Measurements from ENCODE around the gene UBL4A.

DNA sequence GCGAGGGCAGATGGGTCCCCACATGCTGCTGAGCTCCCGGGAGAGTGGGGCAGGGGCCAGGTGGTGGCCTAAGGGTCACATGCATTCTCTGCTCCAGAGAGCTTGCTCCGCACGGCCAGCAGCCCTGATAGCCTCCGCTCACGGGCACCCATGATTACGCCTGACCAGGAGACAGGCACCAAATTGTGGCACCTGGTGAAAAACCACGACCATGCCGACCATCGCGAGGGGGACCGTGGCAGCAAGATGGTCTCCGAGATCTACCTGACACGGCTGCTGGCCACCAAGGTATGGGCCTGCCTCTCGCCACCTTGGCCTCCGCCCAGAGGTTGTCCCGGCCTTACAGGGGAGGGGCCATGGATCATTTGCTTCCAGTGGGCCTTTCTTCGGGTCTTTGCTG, 16.5 kb downstream of the UBL4A start:
- TF ChIP-seq CTCF (IDR thresholded peaks at IDR 0.05) (no peak), POLR2A (IDR thresholded peaks at IDR 0.05) (no peak)

Data from right lobe of liver (tissue), 4 donors.